GM21367 (cell line): ENCODE results near the gene ALDH4A1.

ENCODE experiments used
- ATAC-seq: cut with Tn5 transposase; IDR thresholded peaks from one replicate; pipeline ENCODE4 v1.9.1; 2021; ENCODE audit not compliant: unreplicated experiment

Gene ALDH4A1

GRCh38 chr1:18902523-18903290, at the start of gene ALDH4A1:
Gene ALDH4A1 (minus strand): TSS chr1:18902555. CDS start chr1:18902523, 32 bp downstream.
- peak; percentile 88 for ATAC-seq

- no peak for ATAC-seq
Observed at GRCh38 chr1:18951818-18952391, 49.5 kb upstream of the ALDH4A1 start.

- no peak for ATAC-seq
Observed at GRCh38 chr1:18951416-18951815, 49.1 kb upstream of the ALDH4A1 start.

- no peak for ATAC-seq
Observed at GRCh38 chr1:18950401-18951026, 48.2 kb upstream of the ALDH4A1 start.

GRCh38 chr1:18949686-18950400, 47.5 kb upstream of the ALDH4A1 start:
- ATAC-seq = no peak

- ATAC-seq = no peak
Observed at GRCh38 chr1:18948913-18949685, 46.7 kb upstream of the ALDH4A1 start.

- ATAC-seq = no peak
Observed at GRCh38 chr1:18948048-18948912, 45.9 kb upstream of the ALDH4A1 start.

GRCh38 chr1:18947570-18947969, 45.2 kb upstream of the ALDH4A1 start:
- ATAC-seq = no peak

- ATAC-seq = no peak
Observed at GRCh38 chr1:18946550-18947381, 44.4 kb upstream of the ALDH4A1 start.

- ATAC-seq = no peak
Observed at GRCh38 chr1:18945401-18945849, 43.1 kb upstream of the ALDH4A1 start.

GRCh38 chr1:18944810-18945209, 42.5 kb upstream of the ALDH4A1 start:
- no peak for ATAC-seq

- no peak for ATAC-seq
Observed at GRCh38 chr1:18943914-18944572, 41.7 kb upstream of the ALDH4A1 start.

GRCh38 chr1:18943162-18943561, 40.8 kb upstream of the ALDH4A1 start:
- ATAC-seq = no peak

- no peak for ATAC-seq
Observed at GRCh38 chr1:18942340-18942739, 40.0 kb upstream of the ALDH4A1 start.

GRCh38 chr1:18941221-18942141, 39.1 kb upstream of the ALDH4A1 start:
- no peak for ATAC-seq

GRCh38 chr1:18940303-18941020, 38.1 kb upstream of the ALDH4A1 start:
- ATAC-seq = no peak
